HG02852 (cell line): ENCODE results near the gene RRBP1.

Experiments used
- ATAC-seq: cut with Tn5 transposase; IDR thresholded peaks from one replicate; pipeline ENCODE4 v1.9.1; 2021; ENCODE audit warnings: mild to moderate bottlenecking, moderate library complexity; ENCODE audit not compliant: unreplicated experiment

Gene RRBP1

DNA sequence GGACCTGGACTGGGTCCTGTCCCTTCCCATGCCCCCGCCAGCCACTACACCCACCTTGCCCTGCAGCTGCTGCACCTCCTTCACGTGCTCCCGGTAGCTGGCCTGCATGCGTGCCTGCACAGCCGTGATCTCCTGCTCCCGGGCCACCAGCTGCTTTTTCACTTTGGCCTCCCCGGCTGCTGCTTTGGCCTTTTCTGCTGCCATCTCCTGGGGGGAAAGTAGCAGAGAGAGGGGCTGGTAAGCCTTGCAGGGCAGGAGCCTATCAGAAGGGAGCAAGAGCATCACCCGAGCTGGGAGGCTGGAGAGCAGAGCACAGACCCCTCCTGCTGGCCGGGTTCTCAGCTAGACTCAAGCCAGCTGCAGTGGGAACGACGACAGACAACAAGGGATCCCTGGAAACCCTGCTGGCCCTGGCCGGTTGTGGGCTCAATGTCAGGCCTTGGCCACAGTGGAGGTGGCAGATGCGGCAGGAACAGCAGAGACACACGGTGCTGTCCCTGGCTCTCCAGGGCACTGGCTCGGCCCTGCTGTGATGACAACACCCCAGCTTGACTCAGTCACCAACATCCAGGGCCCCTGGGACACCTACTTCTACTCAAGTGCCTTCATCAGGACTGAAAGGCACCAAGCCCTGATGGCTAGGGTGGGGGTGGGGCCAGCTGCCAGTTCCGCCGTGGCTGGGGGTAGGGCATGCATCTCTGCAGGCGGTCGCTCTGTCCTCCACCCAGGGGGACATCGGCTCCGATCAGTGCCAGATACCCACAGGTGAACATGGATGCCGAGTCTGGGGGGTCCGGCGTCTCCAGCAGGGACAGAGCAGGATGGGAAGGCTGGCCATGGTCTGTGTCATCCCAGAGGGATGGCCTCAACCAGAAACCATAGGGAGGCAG is 45.3 kb downstream of the RRBP1 start:
- ATAC-seq, result no peak

DNA sequence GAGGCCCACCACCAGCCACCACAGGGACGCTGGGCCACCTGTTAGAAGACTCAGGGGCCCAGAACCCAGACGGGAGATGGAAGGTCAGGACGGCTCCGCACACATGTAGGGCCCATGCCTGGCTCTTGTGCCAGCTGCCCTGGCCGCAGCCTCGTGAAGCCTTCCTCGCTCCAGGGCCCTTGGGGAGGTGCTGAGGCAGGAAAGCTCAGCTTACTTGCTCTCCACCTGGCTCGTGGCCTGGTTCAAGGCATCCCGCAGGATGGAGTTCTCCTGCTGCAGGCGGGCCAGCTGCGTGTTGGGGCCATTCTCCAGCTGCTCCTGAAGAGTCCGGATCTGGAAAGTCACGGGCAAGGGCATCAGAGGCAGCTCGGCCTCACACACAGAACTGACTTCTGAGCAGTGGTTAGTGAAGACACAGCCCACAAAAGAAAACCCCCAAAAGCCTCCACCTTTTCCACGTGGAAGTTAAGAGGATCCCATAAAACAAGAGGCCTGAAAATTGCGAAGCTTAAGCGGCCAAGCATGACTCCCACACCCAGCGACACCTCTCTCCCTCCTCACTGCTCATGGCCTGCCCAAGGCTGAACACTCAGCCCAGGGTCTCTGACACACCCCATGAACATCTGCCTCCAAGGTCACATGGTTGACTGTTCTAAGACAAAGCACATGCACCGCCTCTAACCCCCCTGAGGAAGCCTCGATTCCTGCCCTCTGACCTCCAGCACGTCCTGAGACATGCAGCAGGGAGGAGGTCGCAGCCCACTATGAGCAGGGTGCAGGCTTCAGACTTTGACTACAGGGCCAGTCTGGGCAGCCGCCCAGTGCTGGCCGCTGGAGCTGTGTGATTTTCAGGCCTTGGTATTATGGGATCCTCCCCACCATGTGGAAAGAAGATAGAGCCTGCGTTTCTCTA is 46.5 kb downstream of the RRBP1 start:
- no peak for ATAC-seq

DNA sequence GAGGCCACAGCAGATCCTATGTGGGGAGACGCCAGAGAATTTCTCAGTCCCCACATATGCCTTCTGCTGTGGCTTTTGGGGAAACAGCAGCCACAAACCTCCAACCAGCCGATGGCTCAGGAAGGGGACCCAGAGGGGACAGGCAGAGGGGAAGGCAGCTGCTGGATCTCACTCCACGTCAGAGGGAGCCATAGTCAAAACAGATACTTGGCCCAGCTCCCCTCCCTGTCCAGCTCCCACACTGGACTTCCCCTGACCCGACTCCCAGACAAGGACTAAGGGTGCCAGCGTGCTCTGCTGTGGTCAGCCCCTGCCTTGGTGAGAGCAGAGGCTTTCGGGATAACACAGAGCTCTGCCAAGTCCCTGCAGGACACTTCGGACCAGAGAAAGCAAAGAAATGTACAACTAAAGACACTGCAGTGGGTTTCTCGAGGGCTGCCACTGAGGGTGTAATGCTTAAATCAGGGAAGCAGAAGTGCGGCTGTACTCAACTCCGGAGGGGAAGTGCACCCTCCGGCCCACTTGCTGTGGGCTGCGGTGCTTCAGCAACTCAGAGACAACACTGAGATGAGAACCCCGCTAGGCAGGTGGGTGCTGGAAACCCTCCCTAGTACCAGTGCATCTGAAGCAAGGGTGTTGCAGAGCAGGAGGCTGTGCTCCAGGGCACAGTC is 47.2 kb downstream of the RRBP1 start:
- no peak for ATAC-seq

DNA sequence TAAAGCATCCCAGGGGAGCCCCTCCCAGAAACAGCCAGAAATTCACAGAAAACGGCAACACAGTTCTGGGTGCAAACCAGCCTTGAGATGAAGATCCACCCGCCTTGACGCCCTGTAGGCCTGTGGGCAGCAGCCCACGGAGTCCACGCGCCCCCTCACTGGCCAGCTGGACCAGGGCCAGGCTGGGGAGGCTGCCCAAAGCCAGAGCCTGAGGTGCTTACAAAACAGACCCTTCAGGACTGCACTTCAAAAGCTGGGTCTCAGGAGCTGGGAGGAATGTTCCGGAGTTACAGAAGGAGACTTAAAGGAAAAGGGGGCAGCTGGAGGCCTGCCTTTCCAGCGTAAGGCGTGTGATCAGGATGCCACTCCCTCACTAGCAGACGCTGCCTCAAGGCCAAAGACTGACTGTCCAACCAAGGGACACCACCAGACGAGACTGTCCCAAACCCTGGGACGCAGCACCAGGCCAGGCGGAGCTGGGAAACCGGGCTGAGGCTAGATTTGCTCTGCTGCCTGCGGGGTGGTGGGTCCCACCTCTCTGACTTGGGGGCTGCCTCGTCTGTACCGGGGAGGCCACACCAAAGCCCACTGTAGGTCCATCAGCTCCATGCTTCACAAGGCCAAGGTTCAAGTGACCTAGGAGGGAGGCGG is 48.1 kb downstream of the RRBP1 start:
- no peak for ATAC-seq

DNA sequence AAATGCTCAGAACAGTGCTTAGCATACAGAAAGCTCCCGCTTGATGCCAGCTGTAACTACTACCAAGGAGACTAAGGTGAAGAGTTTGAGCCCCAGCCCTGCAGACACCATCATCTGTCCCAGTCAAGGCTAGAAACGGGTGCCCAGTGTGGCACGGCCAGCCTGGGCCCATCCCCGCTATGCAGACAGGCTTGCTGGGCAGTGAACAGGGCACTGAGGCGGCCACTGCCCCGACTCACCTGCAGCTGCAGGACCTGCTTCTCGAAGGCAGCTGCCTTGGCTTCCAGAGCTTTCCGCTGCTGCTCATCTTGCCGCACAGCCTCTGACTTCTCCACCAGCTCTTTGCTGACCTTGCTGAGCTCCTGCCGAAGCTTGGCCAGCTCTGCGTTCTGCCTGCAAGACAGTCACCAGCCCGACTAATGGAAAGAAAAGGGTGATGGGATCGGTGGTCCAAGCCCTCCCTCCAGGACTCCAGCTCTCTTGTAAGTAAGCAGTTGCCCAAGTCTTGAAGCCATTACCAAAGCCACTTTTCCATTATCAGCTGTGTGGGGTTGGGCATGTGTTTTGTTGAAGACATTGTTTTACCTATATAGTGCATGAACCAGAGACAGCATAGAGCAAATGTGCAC is 48.7 kb downstream of the RRBP1 start:
- no peak for ATAC-seq

DNA sequence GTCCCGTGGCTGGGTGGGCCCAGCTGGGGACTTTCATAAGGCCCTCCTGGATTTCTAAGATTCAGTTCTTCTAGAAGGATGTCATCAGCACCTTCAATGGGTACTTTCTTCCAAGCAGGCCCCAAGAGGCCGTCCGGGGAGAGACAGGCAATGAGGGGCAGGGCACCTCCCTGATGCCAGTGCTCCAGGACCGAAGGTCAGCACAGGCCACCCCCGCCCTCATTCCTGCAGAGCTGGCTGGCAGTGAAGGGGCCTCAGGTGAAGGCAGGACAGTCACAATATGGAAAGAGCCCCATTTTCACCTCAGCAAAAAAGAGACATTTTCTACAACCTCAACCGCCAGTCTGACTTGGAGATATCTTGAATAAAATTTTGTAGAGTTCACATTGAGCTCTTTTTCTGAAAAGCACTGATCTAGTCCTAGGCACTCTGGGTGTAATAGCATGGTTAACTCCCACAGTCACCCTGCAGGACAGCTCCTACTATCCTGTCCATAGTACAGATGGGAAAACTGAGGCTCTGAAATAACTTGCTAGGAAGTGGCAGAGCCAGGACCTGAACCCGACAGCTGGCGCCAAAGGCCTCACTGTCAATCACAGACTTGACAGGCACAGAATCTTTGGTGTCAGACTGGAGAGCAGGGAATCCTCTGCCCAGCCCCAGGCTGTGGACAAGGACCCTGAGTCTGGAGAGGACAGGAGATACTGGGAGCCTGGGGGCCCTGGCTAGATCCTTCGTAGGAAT is 50.3 kb downstream of the RRBP1 start:
- ATAC-seq, result no peak

DNA sequence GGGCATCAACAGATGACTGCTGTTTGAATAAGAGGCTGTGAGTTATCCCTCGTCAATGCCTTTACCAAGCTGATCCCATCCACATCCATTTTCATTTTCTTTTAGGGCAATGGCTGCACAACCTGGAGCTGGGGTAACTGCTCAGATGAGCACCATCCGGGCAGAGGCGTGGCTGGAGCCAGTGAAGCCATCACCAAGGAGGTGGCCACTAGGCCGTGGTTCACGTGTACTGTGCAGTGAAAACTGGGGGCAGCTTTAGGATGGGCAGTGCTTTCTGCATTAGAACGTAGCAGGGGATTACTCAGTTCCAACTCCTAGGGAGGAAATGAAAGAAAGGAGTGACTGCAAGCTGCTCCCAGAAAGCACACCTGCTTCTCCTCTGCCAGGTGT is 51.2 kb downstream of the RRBP1 start:
- ATAC-seq, result no peak

DNA sequence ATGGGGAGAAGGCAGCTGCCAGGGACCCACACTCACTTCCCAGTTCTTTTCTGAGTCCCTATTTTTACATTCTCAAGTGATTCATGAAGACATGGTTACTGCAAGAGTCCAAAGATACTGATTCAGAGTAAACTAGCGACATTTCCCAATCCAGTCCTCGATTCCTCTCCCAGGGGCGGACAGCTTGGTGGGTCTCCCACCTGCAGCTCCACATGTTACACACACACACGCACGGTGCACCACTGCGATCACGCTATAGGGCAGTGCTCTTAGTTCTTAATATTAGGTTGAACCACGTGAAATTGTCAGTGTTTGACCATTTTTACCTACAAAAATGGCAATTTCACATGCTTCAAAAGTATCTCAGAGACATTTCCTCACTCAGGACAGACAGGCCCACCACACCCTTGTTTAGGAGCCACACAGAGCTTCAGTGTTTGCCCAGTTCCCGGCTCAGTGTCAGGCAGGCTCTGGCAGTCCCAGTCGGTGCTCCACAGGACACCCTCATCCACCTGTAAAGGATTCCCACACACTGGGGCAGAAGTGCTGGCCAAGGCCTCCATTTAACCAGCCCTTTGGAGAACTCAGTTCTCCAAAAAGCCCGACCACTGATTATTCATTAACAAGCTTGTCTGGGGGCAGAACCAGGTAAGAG is 51.8 kb downstream of the RRBP1 start:
- no peak for ATAC-seq

DNA sequence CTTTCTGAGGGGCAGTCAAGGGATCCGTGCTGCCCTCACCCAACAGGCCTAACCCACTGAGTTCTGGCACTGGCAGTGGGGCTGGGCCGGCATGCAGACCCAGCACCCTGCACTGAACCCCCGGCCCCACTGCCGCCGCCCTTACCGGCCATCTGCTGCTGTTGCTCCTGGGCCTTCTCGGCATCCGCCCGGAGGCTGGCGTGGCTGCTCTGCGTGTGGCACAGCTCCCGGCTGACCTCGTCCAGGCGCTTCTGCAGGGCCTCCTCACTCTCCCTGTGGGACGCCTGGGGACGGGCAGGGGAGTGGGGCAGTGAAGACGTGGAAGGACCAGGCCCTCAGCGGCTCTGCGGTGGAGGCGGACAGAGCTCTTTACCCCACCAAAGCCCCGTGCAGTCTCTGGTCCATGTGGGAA is 52.4 kb downstream of the RRBP1 start:
- ATAC-seq, result no peak

DNA sequence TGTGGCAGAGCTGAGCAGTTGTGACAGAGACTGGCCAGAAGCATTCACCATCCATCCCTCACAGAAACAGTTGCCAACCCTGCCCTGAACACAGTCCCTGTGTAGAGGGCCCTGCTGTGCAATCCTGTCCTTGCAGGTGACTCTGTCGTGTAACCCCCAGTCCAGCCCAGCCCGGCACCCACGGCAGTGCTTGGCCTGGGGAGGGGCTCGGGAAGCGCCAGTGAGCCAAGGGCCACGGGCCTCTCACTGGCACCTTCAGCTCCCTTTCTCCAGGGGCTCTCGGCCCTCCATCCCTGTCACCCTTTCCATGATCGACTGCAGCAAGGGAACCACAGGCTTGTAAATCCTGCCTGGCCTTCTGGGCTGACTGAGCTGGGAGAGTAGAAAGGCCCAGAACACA is 53.0 kb downstream of the RRBP1 start:
- no peak for ATAC-seq

DNA sequence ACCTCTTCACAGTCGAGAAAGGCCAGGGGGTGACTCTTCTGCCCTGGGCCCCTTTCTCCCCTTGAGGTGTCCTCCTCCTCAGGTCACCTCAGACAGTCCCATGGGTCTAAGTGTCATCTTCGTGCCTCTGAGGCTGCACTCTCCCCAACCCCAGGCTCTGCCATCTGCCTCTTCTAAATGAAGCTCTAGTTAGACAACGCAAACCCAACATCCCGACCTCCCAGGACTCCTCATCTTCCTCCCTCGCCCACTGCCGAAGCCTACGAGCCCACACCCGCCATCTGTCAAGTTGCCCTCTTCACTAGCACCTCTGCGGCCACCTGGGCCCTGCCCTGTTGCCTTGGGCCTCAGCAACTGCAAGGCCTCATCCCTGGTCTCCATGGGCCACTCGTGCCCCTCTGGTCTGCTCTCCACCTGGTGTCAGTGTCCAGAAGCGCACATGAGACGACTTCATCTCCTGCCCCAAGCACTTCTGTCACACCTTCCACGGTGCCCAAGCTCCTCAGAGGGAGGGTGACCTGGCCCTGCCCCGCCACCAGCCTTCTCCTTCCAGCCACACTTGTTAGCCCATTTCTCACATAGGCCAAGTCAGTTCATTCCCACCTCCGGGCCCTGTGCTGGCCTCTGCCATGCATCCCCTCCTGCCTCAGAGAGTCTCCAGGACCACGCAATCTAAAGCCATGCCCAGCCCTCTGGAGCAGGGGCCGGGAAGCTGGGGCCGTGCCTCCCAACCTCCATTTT is 53.8 kb downstream of the RRBP1 start:
- no peak for ATAC-seq

DNA sequence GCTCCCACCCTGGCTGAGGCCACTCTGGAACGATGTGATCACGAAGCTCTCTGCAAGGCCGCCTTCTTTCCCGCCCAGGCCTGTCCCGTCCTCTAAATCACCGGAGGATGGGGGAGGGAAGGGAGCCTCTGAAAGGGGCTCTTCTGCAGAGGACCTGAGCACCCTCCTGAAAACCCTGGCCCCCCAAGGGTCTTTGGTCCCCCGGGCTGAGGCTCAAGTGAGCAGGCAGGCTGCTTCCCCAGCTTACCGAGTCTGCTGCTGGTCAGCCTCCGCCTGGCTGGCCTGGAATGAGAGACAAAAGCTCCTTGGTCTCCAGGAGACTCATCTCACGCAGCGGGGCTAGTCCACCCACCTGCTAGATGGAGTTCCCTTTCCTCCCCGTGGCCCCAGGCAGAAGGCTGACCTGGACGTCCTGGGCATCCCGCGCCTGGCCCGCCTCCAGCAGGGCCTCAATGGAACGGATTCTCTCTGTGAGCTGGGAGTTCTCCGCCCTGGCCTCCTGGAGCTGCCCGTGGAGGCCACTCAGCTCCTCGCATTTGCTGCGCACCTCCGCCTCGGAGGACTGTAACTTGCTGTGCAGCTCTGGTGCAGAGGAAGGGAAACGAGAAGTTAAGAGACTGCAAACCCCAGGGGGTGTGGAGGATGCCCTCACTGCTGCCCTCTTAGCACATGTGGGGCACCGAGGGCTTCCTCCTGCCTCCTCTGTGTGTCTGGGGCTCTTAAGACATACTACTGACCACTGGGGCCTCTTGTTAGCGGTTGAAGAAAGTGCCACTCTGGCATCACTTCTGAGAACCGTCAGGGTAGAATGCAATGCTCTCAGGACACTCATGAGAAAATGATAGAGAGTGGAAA is 54.7 kb downstream of the RRBP1 start:
- no peak for ATAC-seq

DNA sequence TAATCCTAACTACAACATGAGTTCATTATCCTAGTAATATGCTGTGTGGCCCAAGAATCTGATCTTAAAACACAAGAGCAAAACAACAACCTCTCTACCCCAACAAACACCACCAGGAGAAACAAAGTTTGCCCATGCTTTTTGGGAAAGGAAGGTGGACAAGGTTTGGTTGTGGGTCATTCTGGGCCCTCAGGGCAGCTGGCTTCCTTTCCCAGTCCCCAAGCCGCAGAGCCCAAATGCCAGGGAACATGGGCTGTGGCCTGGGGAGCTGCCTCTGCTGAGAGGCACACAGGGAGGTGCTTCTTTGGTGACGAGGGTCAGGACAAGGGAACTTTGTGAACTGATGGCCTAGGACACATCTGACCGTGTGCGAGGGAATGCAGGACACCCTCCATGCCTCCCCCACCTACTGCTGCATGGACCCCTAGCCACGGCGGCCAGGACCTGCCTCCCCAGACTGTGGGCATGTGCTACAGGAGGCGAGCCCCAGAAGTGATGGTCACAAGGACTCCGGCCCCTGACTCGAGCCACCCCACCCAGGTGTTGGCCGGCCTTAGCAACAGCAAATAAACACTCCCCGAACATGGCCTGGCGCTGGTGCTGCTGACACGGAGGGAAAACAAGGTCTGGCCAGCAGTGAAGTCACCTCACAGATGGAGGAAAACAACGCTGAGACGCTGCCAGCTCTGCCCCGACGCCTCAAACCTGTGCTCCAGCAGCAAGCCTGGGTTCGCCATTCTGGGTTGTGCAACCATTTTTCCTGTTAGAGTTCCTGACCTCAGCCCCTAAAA is 55.6 kb downstream of the RRBP1 start:
- no peak for ATAC-seq

DNA sequence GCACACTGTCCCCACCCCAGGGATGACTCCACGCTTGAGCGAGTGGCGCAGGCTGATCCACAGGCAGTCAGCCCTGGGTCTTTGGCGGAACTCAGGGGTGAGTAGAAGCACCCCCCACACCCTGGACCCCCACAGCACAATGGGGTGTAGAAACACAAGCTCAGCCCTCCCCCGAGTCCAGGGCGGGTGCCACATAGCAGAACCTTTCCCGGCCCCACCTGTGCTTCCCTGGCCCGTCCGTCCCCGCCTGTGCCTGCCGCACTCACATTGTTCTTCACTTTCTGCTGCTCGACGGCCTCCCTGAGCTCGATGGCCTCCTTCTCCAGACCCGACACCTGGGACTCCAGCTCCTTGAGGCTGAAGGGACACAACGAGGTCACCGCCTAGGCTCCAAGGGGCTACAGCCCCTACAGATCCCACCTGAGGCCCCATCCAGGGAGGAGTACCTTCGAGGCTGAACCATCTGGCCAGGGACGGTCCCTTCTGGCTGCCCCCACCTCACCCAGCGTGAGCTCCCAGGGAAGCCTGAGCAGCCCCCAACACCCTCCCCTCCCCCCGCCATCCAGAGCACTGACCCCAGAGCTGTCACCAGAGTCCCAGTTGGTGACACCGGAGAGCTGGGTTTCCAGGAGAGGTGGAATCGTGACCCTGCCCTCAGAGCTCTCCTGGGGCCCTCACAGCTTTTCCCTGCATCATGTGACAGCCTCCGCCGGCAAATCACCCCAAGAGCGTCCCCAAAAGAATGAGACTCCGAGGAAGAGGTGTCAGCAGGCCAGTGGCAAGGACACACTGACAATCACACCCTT is 56.6 kb downstream of the RRBP1 start:
- no peak for ATAC-seq

DNA sequence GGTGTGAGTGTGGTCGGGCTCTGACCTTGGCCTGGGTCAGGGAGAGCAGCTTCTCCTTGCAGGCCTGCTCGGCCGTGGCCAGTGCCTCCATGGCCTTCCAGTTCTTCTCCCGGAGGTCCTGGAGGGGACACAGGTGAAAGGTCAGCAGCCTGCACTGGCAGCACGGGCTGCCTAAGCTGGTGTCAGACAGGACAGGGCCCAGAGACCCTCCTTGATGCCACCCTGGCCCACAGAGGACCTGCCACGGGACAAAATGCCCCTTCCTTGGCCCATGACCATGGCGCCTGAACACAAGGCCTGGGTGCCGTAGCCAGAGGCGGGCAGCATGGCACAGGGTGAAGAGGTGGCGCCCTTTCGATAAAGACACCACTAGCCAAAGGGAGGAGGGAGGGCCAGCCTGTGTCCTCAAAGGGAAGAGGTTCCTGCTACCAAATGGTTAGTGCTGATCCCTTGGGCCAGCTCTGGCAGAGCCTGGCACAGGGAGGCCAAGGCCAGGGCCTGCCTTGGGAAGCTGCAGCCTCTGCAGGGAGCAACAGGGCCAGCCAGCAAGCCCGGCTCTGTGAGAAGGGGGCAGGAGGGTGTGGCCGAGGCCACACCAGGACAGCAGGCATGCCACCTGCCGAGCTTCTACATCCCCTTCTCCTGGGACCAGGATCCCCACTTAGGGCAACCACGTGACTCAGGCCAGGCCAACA is 57.3 kb downstream of the RRBP1 start:
- ATAC-seq, result no peak
